Brain microvascular endothelial cell (primary cell): ENCODE results near the gene MKNK1.

Source experiments
- DNase-seq: peaks from one replicate; pipeline ENCODE4 v3.0.0-alpha.2; 2020
- H3K27ac ChIP-seq: fragments of 250-450 bp; sonication (Bioruptor Pico); 2 replicates; pipeline ENCODE4 v1.5.1; 2020; ENCODE audit warnings: mild to moderate bottlenecking, moderate library complexity
- H3K27me3 ChIP-seq: fragments of 250-450 bp; sonication (Bioruptor Pico); replicated peaks from 2 replicates; pipeline ENCODE4 v1.5.1; 2020; ENCODE audit warnings: mild to moderate bottlenecking
- H3K36me3 ChIP-seq: fragments of 250-450 bp; sonication (Bioruptor Pico); replicated peaks from 2 replicates; pipeline ENCODE4 v1.5.1; 2020; ENCODE audit warnings: mild to moderate bottlenecking
- H3K4me3 ChIP-seq: 2 replicates; pipeline ENCODE4 v1.5.1; 2011; ENCODE audit warnings: low read depth, mild to moderate bottlenecking, control low read depth, low read length, moderate library complexity
- CTCF ChIP-seq: IDR thresholded peaks from 2 replicates; pipeline ENCODE4 v1.5.1; 2011; ENCODE audit warnings: low read depth, mild to moderate bottlenecking, moderate library complexity, low read length, control low read depth, inconsistent platforms; ENCODE audit errors: missing control alignments
- in situ Hi-C: cut with HindIII; loops from 2 replicates; pipeline ENCODE4 v1.10.0; 2017; ENCODE audit warnings: low sequenced_read_pairs, low pct_ligation_motif_present

The MKNK1 gene

GRCh38 chr1:46526691-46527291, 77.3 kb downstream of the MKNK1 start:
- peaks cover 56% of the 10 kb centered on the region for H3K27me3 ChIP-seq
- no peak for DNase-seq
- in situ Hi-C loops = no loop called here
- no peak overlapping the region for H3K27ac ChIP-seq
- TF ChIP-seq CTCF = no peak
- H3K4me3 ChIP-seq = no peak overlapping the region
- no peaks in the 10 kb centered on the region for H3K36me3 ChIP-seq

- H3K27ac ChIP-seq = no peak overlapping the region
- H3K4me3 ChIP-seq = no peak overlapping the region
- no peak for TF ChIP-seq CTCF
- in situ Hi-C loops = no loop called here
- no peaks in the 10 kb centered on the region for H3K36me3 ChIP-seq
- peaks cover 53% of the 10 kb centered on the region for H3K27me3 ChIP-seq
- DNase-seq = no peak
These were observed 77.9 kb downstream of the MKNK1 start for GRCh38 chr1:46526013-46526690.

- no peak for DNase-seq
- no peak for TF ChIP-seq CTCF
- Histone ChIP-seq H3K36me3 (no peaks in the 10 kb centered on the region), H3K4me3 (no peak overlapping the region), H3K27ac (no peak overlapping the region), H3K27me3 (peaks cover 52% of the 10 kb centered on the region)
- in situ Hi-C loops = no loop called here
These were observed 78.7 kb downstream of the MKNK1 start for GRCh38 chr1:46525253-46525983.

GRCh38 chr1:46524843-46525242, 79.2 kb downstream of the MKNK1 start:
- Histone ChIP-seq H3K4me3 (no peak overlapping the region), H3K27me3 (peaks cover 47% of the 10 kb centered on the region), H3K27ac (no peak overlapping the region), H3K36me3 (no peaks in the 10 kb centered on the region)
- in situ Hi-C loops = no loop called here
- TF ChIP-seq CTCF = no peak
- no peak for DNase-seq

- H3K27ac ChIP-seq = no peak overlapping the region
- H3K4me3 ChIP-seq = no peak overlapping the region
- in situ Hi-C loops = no loop called here
- no peaks in the 10 kb centered on the region for H3K36me3 ChIP-seq
- H3K27me3 ChIP-seq = peaks cover 37% of the 10 kb centered on the region
- no peak for TF ChIP-seq CTCF
- DNase-seq = no peak
These were observed 80.3 kb downstream of the MKNK1 start for GRCh38 chr1:46523496-46524353.
